Heart left ventricle (tissue), 13 donors: ENCODE measurements around the gene BLCAP.

ENCODE experiments used
- POLR2A ChIP-seq, 2 donors: fragments of 450-650 bp; IDR thresholded peaks; one replicate each; pipeline ENCODE4 v1.6.1; 2017; ENCODE audit warnings: antibody characterized with exemption in 2 of 2, mild to moderate bottlenecking in 2 of 2, moderate library complexity in 2 of 2
- TF ChIP-seq, protein P1 (sequence below), 12 donors: fragments of 200-600 bp; sonication (generic) in 4 of 12; IDR thresholded peaks; one replicate each; pipeline versions ENCODE4 v1.5.0 to v1.8.0; 2018 to 2022; ENCODE audit warnings: antibody characterized with exemption in 12 of 12, mild to moderate bottlenecking in 5 of 12
- donor health status: ischemic (EF 13 %, LVEDD 7.1; RV severe dilation, severe dysfunction).
- donor health status: DM: no; HTN: yes; CAD: no.
- donor health status: DM: no; HTN: no; CAD: no.
- donor health status: ischemic (EF 25% LVEDD 6.9; RV normal size, moderate dysfunction).
- donor health status: ischemic (EF 25% LVEDD 5.7; RV mildly dilated, moderate dysfunction).
- donor health status: ischemic (EF 35%, LVEDD 5.7; RV mildly dilated, moderate dysfunction).
- donor health status: nonischemic (EF 11% LVEDD 7.7; RV severe dilation, severe dysfunction).
- donor health status: DM: yes; HTN: yes; CAD: no.
- donor health status: PGD.
- donor health status: ischemic (EF 29% LVEDD 5.4; RV normal size, mild dysfunction).
- donor health status: nonischemic (EF 23%, LVEDD 6.1; RV moderate dilation, normal function).

GRCh38 chr20:37502654-37503053 lies 25.0 kb downstream of the BLCAP start:
- TF ChIP-seq, protein P1, sequence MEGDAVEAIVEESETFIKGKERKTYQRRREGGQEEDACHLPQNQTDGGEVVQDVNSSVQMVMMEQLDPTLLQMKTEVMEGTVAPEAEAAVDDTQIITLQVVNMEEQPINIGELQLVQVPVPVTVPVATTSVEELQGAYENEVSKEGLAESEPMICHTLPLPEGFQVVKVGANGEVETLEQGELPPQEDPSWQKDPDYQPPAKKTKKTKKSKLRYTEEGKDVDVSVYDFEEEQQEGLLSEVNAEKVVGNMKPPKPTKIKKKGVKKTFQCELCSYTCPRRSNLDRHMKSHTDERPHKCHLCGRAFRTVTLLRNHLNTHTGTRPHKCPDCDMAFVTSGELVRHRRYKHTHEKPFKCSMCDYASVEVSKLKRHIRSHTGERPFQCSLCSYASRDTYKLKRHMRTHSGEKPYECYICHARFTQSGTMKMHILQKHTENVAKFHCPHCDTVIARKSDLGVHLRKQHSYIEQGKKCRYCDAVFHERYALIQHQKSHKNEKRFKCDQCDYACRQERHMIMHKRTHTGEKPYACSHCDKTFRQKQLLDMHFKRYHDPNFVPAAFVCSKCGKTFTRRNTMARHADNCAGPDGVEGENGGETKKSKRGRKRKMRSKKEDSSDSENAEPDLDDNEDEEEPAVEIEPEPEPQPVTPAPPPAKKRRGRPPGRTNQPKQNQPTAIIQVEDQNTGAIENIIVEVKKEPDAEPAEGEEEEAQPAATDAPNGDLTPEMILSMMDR (IDR thresholded peaks at IDR 0.05) = no peak
- TF ChIP-seq POLR2A (IDR thresholded peaks at IDR 0.05) = no peak
